Keratinocyte (primary cell): ENCODE data around the gene PDZD2.

Experiments
- CTCF ChIP-seq, 3 experiments: IDR thresholded peaks in 1 of 3; conservative IDR thresholded peaks in 1 of 3; optimal IDR thresholded peaks in 1 of 3; 2 replicates in 2 of 3; 3 replicates in 1 of 3; pipeline versions ENCODE3 to v1.5.1; 2011; ENCODE audit warnings: low read length in 3 of 3, mild to moderate bottlenecking in 3 of 3, moderate library complexity in 2 of 3, control low read depth in 1 of 3, inconsistent platforms in 1 of 3; ENCODE audit not compliant: insufficient read depth in 2 of 3; ENCODE audit errors: extremely low read depth in 1 of 3
- EZH2 ChIP-seq: IDR thresholded peaks from one replicate; pipeline ENCODE4 v1.6.1; 2012; ENCODE audit warnings: inconsistent platforms, mild to moderate bottlenecking, low read length, moderate library complexity

GRCh38 chr5:31604644-31605043 is 34.3 kb upstream of the PDZD2 start:
- TF ChIP-seq EZH2 = no peak
- TF ChIP-seq CTCF (optimal IDR thresholded peaks at IDR 0.05 in 1 of 3, IDR thresholded peaks at IDR 0.05 in 1 of 3, conservative IDR thresholded peaks at IDR 0.05 in 1 of 3; ENCODE audit: extremely low read depth in 1 of 3, insufficient read depth in 2 of 3, low read length in 3 of 3) = no peak
